K562 (cell line): ENCODE measurements around the gene BOLA3. TPM values are rescaled to one million over a fixed set of nuclear protein-coding genes. Genes with fewer than 3 reads are reported as not detected.

Experiments used
- ATAC-seq: fragments of 200-7000 bp; cut with Tn5 transposase; 3 replicates; pipeline ENCODE4 v1.9.1; 2020; ENCODE audit warnings: moderate library complexity
- BruUV-seq: library from RNA; stranded (reverse); fragments of 400-500 nt; replicated peaks from 2 replicates; lab custom pipeline; 2021; lab: Mats Ljungman, UMichigan
- CTCF ChIA-PET: fragments of 300-600 bp; formaldehyde crosslinking; extraction: SDS; loops from one replicate; lab custom pipeline; 2021; ENCODE audit warnings: low intra/inter-chr PET ratio; lab: Yijun Ruan, JAX
- POLR2A ChIA-PET: fragments of 300-600, 350-650 bp; sonication (Branson Sonifier 250); formaldehyde crosslinking; extraction: SDS; loops from one replicate; lab custom pipeline; 2021; ENCODE audit warnings: antibody characterized with exemption, inconsistent platforms; lab: Yijun Ruan, JAX
- DNase-seq, 4 experiments: peaks; one replicate each; pipeline versions ENCODE4 v3.0.0 to v3.0.0-alpha.2; 2011 to 2018; ENCODE audit warnings: low spot score in 3 of 4, mixed read lengths in 3 of 4; ENCODE audit errors: extremely low read depth in 1 of 4
- FAIRE-seq: peaks from 2 replicates; lab custom pipeline; 2011; peaks lifted over from hg19 to GRCh38; lab: Jason Lieb, UNC
- H2AFZ ChIP-seq: 2 replicates; pipeline ENCODE4 v1.6.0; 2011; ENCODE audit warnings: low read depth, low read length, control low read depth, inconsistent platforms
- H3K27ac ChIP-seq: fragments of 200-600 bp; 3 replicates; pipeline ENCODE4 v1.8.0; 2011; ENCODE audit warnings: low read depth, mild to moderate bottlenecking, control low read depth, inconsistent platforms, low read length, moderate library complexity, mixed read lengths; ENCODE audit errors: extremely low read depth
- H3K27me3 ChIP-seq, 2 experiments: fragments of 300-600 bp in 1 of 2; 2 replicates in 1 of 2; 3 replicates in 1 of 2; pipeline versions ENCODE4 v1.6.0 to v1.8.0; 2011; ENCODE audit warnings: inconsistent platforms in 2 of 2, low read length in 2 of 2, mild to moderate bottlenecking in 1 of 2, mixed read lengths in 1 of 2, moderate library complexity in 1 of 2; ENCODE audit not compliant: control insufficient read depth in 2 of 2, insufficient read depth in 2 of 2
- H3K36me3 ChIP-seq: fragments of 300-600 bp; 3 replicates; pipeline ENCODE4 v1.8.0; 2011; ENCODE audit warnings: mild to moderate bottlenecking, low read length, inconsistent platforms; ENCODE audit not compliant: control insufficient read depth, insufficient read depth
- H3K4me1 ChIP-seq, 2 experiments: fragments of 200-600 bp in 1 of 2; replicated peaks in 1 of 2; 2 replicates in 1 of 2; 3 replicates in 1 of 2; pipeline versions ENCODE4 v1.5.1 to v1.8.0; 2011; ENCODE audit warnings: inconsistent platforms in 2 of 2, low read length in 2 of 2, mild to moderate bottlenecking in 1 of 2, mixed read lengths in 1 of 2, moderate library complexity in 1 of 2; ENCODE audit not compliant: control insufficient read depth in 2 of 2, insufficient read depth in 2 of 2
- H3K4me2 ChIP-seq: 2 replicates; pipeline ENCODE4 v1.6.1; 2011; ENCODE audit warnings: low read length, control low read depth, inconsistent platforms, mixed read lengths; ENCODE audit not compliant: insufficient read depth
- H3K4me3 ChIP-seq: fragments of 200-600 bp; sonication (generic), shearing (Covaris generic); 2 replicates; pipeline ENCODE4 v1.5.1; 2016; ENCODE audit warnings: control low read depth, inconsistent platforms
- H3K79me2 ChIP-seq: fragments of 200-600 bp; 3 replicates; pipeline ENCODE4 v1.8.0; 2011; ENCODE audit warnings: low read length, inconsistent platforms; ENCODE audit not compliant: control insufficient read depth, insufficient read depth
- H3K9ac ChIP-seq, 2 experiments: 2 replicates each; pipeline versions ENCODE4 v1.6.0 to v1.6.1; 2011; ENCODE audit warnings: low read depth in 2 of 2, low read length in 2 of 2, control low read depth in 1 of 2, inconsistent platforms in 1 of 2, mild to moderate bottlenecking in 1 of 2, mixed read lengths in 1 of 2; ENCODE audit not compliant: insufficient read depth in 1 of 2
- H3K9me1 ChIP-seq: one replicate; pipeline ENCODE4 v1.6.0; 2011; ENCODE audit warnings: inconsistent platforms, mild to moderate bottlenecking, low read length, moderate library complexity; ENCODE audit not compliant: control insufficient read depth, insufficient read depth
- H3K9me3 ChIP-seq: replicated peaks from 2 replicates; pipeline ENCODE4 v1.5.1; 2011; ENCODE audit warnings: low read depth, low read length, inconsistent platforms; ENCODE audit not compliant: control insufficient read depth, insufficient read depth
- H4K20me1 ChIP-seq: replicated peaks from 2 replicates; pipeline ENCODE4 v1.6.1; 2011; ENCODE audit warnings: low read length, inconsistent platforms, mixed read lengths; ENCODE audit not compliant: control insufficient read depth, insufficient read depth
- MEF2D ChIP-seq: conservative IDR thresholded peaks from 2 replicates; pipeline ENCODE4 v1.6.1; 2016; ENCODE audit warnings: low read depth, missing genetic modification characterization, missing compliant biosample characterization
- PHB ChIP-seq: fragments of 250-450 bp; sonication (Bioruptor Pico); IDR thresholded peaks from 2 replicates; pipeline ENCODE4 v1.5.0; 2021
- POU5F1 ChIP-seq: fragments of 150-350 bp; IDR thresholded peaks from 2 replicates; pipeline ENCODE4 v1.6.1; 2014; ENCODE audit warnings: borderline replicate concordance, low read length, low read depth, mild to moderate bottlenecking; ENCODE audit not compliant: partially characterized antibody
- PTBP1 ChIP-seq: fragments of 200-400 bp; formaldehyde crosslinking; IDR thresholded peaks from 2 replicates; pipeline ENCODE4 v1.6.1; 2017; ENCODE audit warnings: low read depth, low read length
- SAP30 ChIP-seq: fragments of 200-600 bp; sonication (generic); IDR thresholded peaks from 2 replicates; pipeline ENCODE4 v1.6.1; 2012; ENCODE audit warnings: borderline replicate concordance, low read depth, mild to moderate bottlenecking, moderate library complexity, low read length, control low read depth, inconsistent platforms; ENCODE audit not compliant: insufficient read depth, poor library complexity, severe bottlenecking
- ZNF239 ChIP-seq: fragments of 250-450 bp; sonication (Bioruptor Pico); IDR thresholded peaks from 2 replicates; pipeline ENCODE4 v1.4.0; 2020; ENCODE audit warnings: mild to moderate bottlenecking
- ZNF398 ChIP-seq: fragments of 250-450 bp; sonication (Bioruptor Pico); IDR thresholded peaks from 2 replicates; pipeline ENCODE4 v1.8.0; 2021; ENCODE audit warnings: moderate library complexity, mild to moderate bottlenecking, inconsistent platforms
- WGBS: fragments of 100-300 bp; shearing (Covaris generic); methylation state at CpG from one replicate; pipeline ENCODE4 v1.1.6; 2016; ENCODE audit warnings: low coverage, mixed read lengths; ENCODE audit not compliant: insufficient coverage; ENCODE audit errors: missing lambda C conversion rate; 5-methylcytosine and 5-hydroxymethylcytosine counted together
- in situ Hi-C: fragments of 300-500 bp; cut with MboI; formaldehyde crosslinking; loops from 4 replicates; pipeline ENCODE4 v1.15.0; 2018; ENCODE audit warnings: inconsistent platforms, mixed read lengths
- intact Hi-C: fragments of 100-400 bp; cut with micrococcal nuclease; formaldehyde crosslinking; loops from 2 replicates; pipeline ENCODE4 v1.14.2; 2022
- polyA plus RNA-seq, 8 experiments: library from polyadenylated mRNA; depleted of rRNA in 4 of 8; stranded (reverse) in 5 of 8; unstranded in 3 of 8; fragments of >200 nt; fragmentation: Nextera tagmentation in 2 of 8; fragmentation: Illumina TruSeq in 1 of 8; extraction: Ambion mirVana in 2 of 8; extraction: Trizol in 1 of 8; gene quantifications; 2 replicates each; pipeline versions ENCODE4 v1.2.1 to v1.2.3, GENCODE V29; 2011 to 2014; ENCODE audit warnings: inconsistent platforms in 1 of 8, missing spikeins in 1 of 8
- total RNA-seq, 7 experiments: library from RNA; depleted of rRNA in 6 of 7; stranded (reverse); fragments of >200 nt in 6 of 7; fragmentation: Illumina TruSeq in 2 of 7; extraction: Trizol in 2 of 7; gene quantifications; 2 replicates each; pipeline versions ENCODE4 v1.2.1 to v1.2.3, GENCODE V29; 2011 to 2021; ENCODE audit warnings: low replicate concordance in 1 of 7
- TF ChIP-seq, protein P1 (sequence below): IDR thresholded peaks from 2 replicates; pipeline ENCODE4 v1.6.1; 2011; ENCODE audit warnings: borderline replicate concordance, low read depth, mild to moderate bottlenecking, moderate library complexity, low read length; ENCODE audit not compliant: insufficient read depth, poor library complexity, severe bottlenecking
- TF ChIP-seq, protein P2 (sequence below), 2 experiments: fragments of 450-650 bp; IDR thresholded peaks; 2 replicates each; pipeline ENCODE4 v1.6.1; 2016; ENCODE audit warnings: mild to moderate bottlenecking in 2 of 2, borderline replicate concordance in 1 of 2, low read depth in 1 of 2, moderate library complexity in 1 of 2

The BOLA3 gene
- total and polyA plus RNA-seq, 9 of the 15 experiments (the other 6 are each of a cell fraction or from before 2014, with no cell fraction given) = 149 to 619 (median 255) TPM

- Histone ChIP-seq H3K4me3 (no peak overlapping the region), H3K79me2 (no peaks in the 10 kb centered on the region), H4K20me1 (no peaks in the 10 kb centered on the region), H3K27me3 (no peaks in the 10 kb centered on the region), H3K27ac (no peak overlapping the region), H3K36me3 (peaks cover 82% of the 10 kb centered on the region; the same call in 2 of the 3 replicates), H3K9ac (no peak overlapping the region), H3K4me1 (no peaks in the 10 kb centered on the region; a peak in 1 of 5 replicates), H3K9me3 (no peaks in the 10 kb centered on the region), H3K9me1 (no peaks in the 10 kb centered on the region), H3K4me2 (no peak overlapping the region), H2AFZ (no peak overlapping the region)
- BruUV-seq = no TSS peak
- intact Hi-C loops (no loop called here), in situ Hi-C loops (no loop called here)
- POLR2A ChIA-PET = interaction anchor here (0.5 kb wide), 1 partner anchor 112 kb away, joined by 3 read pairs; no protein-coding TSS in a partner anchor
- CTCF ChIA-PET = no interaction called here
- 93% methylated on average over 3 of the region's 3 CpGs for WGBS
- FAIRE-seq = no peak
- no peak for DNase-seq
- no peak for ATAC-seq
- TF ChIP-seq, protein P1, sequence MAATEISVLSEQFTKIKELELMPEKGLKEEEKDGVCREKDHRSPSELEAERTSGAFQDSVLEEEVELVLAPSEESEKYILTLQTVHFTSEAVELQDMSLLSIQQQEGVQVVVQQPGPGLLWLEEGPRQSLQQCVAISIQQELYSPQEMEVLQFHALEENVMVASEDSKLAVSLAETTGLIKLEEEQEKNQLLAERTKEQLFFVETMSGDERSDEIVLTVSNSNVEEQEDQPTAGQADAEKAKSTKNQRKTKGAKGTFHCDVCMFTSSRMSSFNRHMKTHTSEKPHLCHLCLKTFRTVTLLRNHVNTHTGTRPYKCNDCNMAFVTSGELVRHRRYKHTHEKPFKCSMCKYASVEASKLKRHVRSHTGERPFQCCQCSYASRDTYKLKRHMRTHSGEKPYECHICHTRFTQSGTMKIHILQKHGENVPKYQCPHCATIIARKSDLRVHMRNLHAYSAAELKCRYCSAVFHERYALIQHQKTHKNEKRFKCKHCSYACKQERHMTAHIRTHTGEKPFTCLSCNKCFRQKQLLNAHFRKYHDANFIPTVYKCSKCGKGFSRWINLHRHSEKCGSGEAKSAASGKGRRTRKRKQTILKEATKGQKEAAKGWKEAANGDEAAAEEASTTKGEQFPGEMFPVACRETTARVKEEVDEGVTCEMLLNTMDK = no peak
- no peak for TF ChIP-seq PHB (CRISPR knock-in tag)
- TF ChIP-seq PTBP1 = no peak
- no peak for TF ChIP-seq POU5F1
- TF ChIP-seq, protein P2, sequence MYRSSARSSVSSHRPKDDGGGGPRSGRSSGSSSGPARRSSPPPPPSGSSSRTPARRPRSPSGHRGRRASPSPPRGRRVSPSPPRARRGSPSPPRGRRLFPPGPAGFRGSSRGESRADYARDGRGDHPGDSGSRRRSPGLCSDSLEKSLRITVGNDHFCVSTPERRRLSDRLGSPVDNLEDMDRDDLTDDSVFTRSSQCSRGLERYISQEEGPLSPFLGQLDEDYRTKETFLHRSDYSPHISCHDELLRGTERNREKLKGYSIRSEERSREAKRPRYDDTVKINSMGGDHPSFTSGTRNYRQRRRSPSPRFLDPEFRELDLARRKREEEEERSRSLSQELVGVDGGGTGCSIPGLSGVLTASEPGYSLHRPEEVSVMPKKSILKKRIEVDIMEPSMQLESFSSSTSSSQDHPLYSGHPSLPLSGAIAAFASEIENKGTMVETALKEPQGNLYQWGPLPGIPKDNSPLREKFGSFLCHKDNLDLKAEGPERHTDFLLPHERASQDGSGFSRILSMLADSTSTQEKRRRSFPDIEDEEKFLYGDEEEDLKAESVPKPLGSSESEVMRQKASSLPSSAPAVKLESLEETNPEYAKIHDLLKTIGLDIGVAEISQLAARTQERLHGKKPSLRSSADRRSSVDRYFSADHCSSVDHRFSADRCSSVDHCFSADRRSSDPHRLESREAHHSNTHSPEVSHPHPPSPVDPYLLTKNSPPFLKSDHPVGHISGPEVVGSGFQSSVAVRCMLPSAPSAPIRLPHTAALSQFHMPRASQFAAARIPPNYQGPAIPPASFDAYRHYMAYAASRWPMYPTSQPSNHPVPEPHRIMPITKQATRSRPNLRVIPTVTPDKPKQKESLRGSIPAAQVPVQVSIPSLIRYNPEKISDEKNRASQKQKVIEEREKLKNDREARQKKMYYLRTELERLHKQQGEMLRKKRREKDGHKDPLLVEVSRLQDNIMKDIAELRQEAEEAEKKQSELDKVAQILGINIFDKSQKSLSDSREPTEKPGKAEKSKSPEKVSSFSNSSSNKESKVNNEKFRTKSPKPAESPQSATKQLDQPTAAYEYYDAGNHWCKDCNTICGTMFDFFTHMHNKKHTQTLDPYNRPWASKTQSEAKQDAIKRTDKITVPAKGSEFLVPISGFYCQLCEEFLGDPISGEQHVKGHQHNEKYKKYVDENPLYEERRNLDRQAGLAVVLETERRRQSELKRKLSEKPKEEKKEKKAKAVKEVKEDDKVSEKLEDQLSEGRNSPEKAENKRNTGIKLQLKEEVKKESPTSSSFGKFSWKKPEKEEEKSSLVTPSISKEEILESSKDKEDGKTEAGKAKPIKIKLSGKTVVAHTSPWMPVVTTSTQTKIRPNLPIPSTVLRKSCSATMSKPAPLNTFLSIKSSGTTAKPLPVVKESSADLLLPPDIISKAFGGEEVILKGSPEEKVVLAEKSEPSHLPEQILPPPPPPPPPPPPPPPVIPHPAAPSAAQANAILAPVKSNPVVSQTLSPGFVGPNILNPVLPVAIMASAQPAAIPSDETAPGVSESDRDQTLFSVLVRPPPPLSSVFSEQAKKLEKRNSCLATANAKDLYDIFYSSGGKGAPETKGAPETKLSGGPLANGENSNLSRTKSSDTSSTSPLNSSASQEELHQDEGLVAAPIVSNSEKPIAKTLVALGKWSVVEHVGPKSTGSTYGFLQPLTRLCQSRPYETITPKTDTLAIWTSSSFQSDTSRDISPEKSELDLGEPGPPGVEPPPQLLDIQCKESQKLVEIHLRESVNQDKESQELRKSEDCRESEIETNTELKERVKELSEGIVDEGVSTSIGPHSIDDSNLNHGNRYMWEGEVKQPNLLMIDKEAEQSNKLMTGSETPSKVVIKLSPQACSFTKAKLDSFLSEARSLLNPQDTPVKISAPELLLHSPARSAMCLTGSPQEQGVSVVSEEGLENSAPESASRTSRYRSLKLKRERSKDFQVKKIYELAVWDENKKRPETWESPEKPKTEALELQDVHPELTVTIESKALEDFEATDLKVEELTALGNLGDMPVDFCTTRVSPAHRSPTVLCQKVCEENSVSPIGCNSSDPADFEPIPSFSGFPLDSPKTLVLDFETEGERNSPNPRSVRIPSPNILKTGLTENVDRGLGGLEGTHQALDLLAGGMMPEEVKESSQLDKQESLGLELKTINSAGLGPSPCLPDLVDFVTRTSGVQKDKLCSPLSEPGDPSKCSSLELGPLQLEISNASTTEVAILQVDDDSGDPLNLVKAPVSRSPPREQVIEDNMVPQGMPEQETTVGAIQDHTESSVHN (IDR thresholded peaks at IDR 0.05; ENCODE audit: borderline replicate concordance in 1 of 2, low read depth in 1 of 2) = no peak
- no peak for TF ChIP-seq ZNF239 (CRISPR knock-in tag)
- TF ChIP-seq ZNF398 (CRISPR knock-in tag) = no peak
- no peak for TF ChIP-seq MEF2D (tag)
- TF ChIP-seq SAP30 = no peak
Observed at GRCh38 chr2:74091391-74091790, 56.3 kb downstream of the BOLA3 start.
